Lower lobe of right lung (tissue), 2 donors: ENCODE measurements around the gene PSMA7. TPM values are rescaled to one million over a fixed set of nuclear protein-coding genes. Genes with fewer than 3 reads are reported as not detected.

Source experiments
- ATAC-seq, 2 donors: fragments of 200-7000 bp; cut with Tn5 transposase; one replicate each; pipeline ENCODE4 v1.9.1; 2020 to 2022; ENCODE audit warnings: mild to moderate bottlenecking in 2 of 2, moderate library complexity in 2 of 2
- DNase-seq: peaks from one replicate; pipeline ENCODE4 v3.0.0-alpha.2; 2020
- H3K27ac ChIP-seq: fragments of 200-600 bp; one replicate; pipeline ENCODE4 v1.8.0; 2022
- H3K27me3 ChIP-seq: fragments of 200-600 bp; one replicate; pipeline ENCODE4 v1.8.0; 2022; ENCODE audit warnings: low read depth
- H3K36me3 ChIP-seq: fragments of 200-600 bp; one replicate; pipeline ENCODE4 v1.8.0; 2022; ENCODE audit warnings: mild to moderate bottlenecking
- H3K4me1 ChIP-seq: fragments of 200-600 bp; one replicate; pipeline ENCODE4 v1.8.0; 2022
- H3K4me3 ChIP-seq: fragments of 200-600 bp; one replicate; pipeline ENCODE4 v1.8.0; 2022; ENCODE audit warnings: mild to moderate bottlenecking
- H3K9me3 ChIP-seq: fragments of 200-600 bp; one replicate; pipeline ENCODE4 v1.8.0; 2022
- CTCF ChIP-seq: fragments of 200-600 bp; IDR thresholded peaks from one replicate; pipeline ENCODE4 v1.8.0; 2022; ENCODE audit warnings: antibody characterized with exemption, mild to moderate bottlenecking
- intact Hi-C: fragments of 100-400 bp; cut with DNase I; formaldehyde crosslinking; loops from one replicate; pipeline ENCODE4 v1.11.0; 2022
- total RNA-seq: library from RNA; stranded (reverse); fragmentation: NEBNext Ultra II Directional; extraction: Animal tissue kit (Norgen Biotek cat#: 25700); gene quantifications from one replicate; pipeline ENCODE4 v1.2.1, GENCODE V29; 2021
- donor health status: DM: no; HTN: yes; CAD: no; lungs with severe emphysema.

Gene PSMA7
- total RNA-seq, 1 donor from 2014 or later: 223 TPM

- intact Hi-C loops: no loop called here
- H3K4me3 ChIP-seq: peak within 1 kb of the TSS; percentile 78
- peaks cover 25% of the 10 kb centered on the region for H3K4me1 ChIP-seq
- H3K36me3 ChIP-seq: peaks cover 28% of the 10 kb centered on the region
- peak within 1 kb of the TSS; percentile 90 for H3K27ac ChIP-seq
- no peaks in the 10 kb centered on the region for H3K9me3 ChIP-seq
- no peak for TF ChIP-seq CTCF
- peaks cover 7% of the 10 kb centered on the region for H3K27me3 ChIP-seq
- ATAC-seq (peak; percentile 92 to 96), DNase-seq (peak; percentile 97)
These were observed 21.2 kb downstream of the PSMA7 start, which contains the start of gene LSM14B for GRCh38 chr20:62121776-62122653. LSM14B (plus strand) TSS chr20:62122475; CDS start chr20:62122667, 192 bp downstream.

DNA sequence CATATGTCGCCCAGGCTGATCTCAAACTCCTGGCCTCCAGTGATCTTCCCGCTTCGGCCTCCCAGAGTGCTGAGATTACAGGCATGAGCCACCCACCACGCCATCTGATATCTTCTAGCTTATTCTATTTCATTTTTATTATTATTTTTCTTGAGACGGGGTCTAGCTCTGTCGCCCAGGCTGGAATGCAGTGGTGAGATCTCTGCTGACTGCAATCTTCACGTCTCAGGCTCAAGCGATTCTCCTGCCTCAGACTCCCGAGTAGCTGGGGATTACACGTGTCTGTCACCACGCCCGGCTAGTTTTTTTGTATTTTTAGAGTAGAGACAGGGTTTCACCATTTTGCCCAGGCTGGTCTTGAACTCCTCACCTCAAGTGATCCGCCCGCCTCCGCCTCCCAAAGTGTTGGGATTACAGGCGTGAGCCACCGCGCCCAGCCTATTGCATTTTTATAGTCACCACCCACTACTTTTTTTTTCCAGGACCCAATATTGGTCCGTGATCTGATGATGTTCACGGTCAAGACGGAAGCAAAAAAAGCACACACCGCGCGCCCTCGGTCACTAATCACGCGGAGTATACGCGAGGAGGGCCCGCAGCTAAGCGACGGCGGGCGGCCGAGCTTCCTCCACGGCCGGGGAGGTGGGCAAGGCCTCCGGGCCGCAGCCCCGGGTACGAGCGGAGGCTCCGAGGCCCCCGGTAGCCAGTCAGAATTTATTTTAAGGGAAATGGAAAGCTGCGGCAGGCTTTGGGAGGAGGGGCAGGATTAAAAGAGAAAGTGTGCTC, 22.0 kb downstream of the PSMA7 start:
- intact Hi-C loops: no loop called here
- Histone ChIP-seq H3K4me3 (peak overlapping the region; percentile 78), H3K27me3 (peaks cover 7% of the 10 kb centered on the region), H3K27ac (peak overlapping the region; percentile 90), H3K4me1 (peaks cover 25% of the 10 kb centered on the region), H3K36me3 (peaks cover 20% of the 10 kb centered on the region), H3K9me3 (no peaks in the 10 kb centered on the region)
- TF ChIP-seq CTCF: no peak
- ATAC-seq: peak; percentile 1 to 9
- no peak for DNase-seq

DNA sequence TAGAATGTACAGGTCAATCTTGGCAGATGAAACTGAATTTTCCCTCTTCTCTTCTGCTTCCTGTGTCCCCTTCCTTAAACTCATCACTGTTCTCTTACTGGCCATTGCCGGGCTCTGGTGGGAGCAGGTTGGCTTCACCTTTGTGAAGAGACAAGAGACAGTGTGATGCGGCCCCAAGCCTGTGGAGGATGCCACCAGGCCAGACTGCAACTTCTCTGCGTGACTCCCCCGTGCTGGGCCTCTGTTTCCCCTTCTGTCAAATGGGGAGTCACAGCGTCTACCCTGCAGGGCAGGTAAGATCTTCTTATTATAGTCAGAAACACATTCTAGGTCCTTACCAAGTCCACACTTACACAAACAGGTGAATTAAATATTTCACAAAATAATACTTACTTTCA, 22.8 kb downstream of the PSMA7 start:
- intact Hi-C loops: no loop called here
- no peak for TF ChIP-seq CTCF

DNA sequence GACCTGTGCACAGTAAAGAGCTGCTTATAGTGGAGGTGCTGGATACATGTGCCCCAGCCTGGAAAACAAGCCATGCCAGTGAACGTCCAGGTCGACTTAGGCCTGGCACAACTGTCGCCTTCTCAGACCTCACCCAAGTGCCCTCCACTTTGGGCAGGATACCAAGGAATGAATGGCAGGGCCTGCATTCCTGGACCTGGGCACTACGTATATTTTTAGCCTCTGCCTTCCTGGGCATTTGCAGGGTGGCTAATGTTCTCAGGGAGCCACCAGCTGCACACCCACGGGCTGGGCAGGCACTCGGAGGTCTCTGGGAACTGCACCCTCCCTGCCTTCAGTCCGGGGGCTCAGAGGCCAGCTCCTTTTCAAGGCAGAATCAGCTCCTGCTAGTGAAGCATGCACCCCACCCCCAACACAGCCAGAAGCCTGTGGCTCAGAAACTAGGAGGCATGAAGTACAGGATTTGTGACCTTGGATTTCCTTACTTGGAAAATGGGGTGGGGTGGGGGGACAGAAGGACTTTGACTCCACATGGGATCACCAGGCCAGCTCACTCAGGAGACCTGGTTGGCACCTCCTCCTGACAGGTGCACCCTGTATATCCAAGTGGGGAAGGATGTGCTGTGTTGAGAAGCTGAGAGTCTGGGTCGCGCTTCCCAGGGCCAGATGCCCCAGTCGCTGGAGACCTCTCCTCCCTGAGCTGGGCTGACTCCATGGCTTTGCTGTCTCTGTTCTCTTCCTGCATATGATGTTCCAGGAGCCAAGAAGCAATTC, 23.4 kb downstream of the PSMA7 start:
- Histone ChIP-seq H3K4me3 (no peak overlapping the region), H3K27ac (peak overlapping the region; percentile 90), H3K36me3 (peaks cover 6% of the 10 kb centered on the region), H3K9me3 (no peaks in the 10 kb centered on the region), H3K4me1 (peaks cover 25% of the 10 kb centered on the region), H3K27me3 (peaks cover 7% of the 10 kb centered on the region)
- TF ChIP-seq CTCF: no peak
- DNase-seq (peak; percentile 76), ATAC-seq (peak; percentile 1 to 7)
- intact Hi-C loops: no loop called here

More for the DNA sequence above, 22.8 kb downstream of the PSMA7 start:
- H3K27ac ChIP-seq: peak overlapping the region; percentile 90
- ATAC-seq (no peak), DNase-seq (no peak)
- no peaks in the 10 kb centered on the region for H3K9me3 ChIP-seq
- H3K36me3 ChIP-seq: peaks cover 12% of the 10 kb centered on the region
- H3K27me3 ChIP-seq: peaks cover 7% of the 10 kb centered on the region
- no peak overlapping the region for H3K4me3 ChIP-seq
- H3K4me1 ChIP-seq: peaks cover 25% of the 10 kb centered on the region

GRCh38 chr20:62119115-62119514, 24.1 kb downstream of the PSMA7 start:
- ATAC-seq (no peak), DNase-seq (no peak)
- Histone ChIP-seq H3K27me3 (peaks cover 7% of the 10 kb centered on the region), H3K4me1 (peaks cover 20% of the 10 kb centered on the region), H3K27ac (no peak overlapping the region), H3K4me3 (no peak overlapping the region), H3K9me3 (no peaks in the 10 kb centered on the region), H3K36me3 (no peaks in the 10 kb centered on the region)
- no peak for TF ChIP-seq CTCF
- intact Hi-C loops: no loop called here
